HEK293T (cell line): ENCODE measurements around the gene FKBP8.

Experiments
- CTCF ChIA-PET: fragments of 350-600 bp; formaldehyde crosslinking; extraction: SDS; loops from one replicate; lab custom pipeline; 2021; ENCODE audit warnings: antibody characterized with exemption, inconsistent platforms; lab: Yijun Ruan, JAX
- POLR2A ChIA-PET: fragments of 350-600 bp; formaldehyde crosslinking; extraction: SDS; loops from one replicate; lab custom pipeline; 2020; ENCODE audit warnings: antibody characterized with exemption, inconsistent platforms; lab: Yijun Ruan, JAX
- DNase-seq: peaks from one replicate; pipeline ENCODE4 v3.0.0; 2012; ENCODE audit warnings: mixed read lengths; ENCODE audit errors: extremely low spot score
- ARNT ChIP-seq: fragments of 450-650 bp; IDR thresholded peaks from 2 replicates; pipeline ENCODE4 v1.6.1; 2017; ENCODE audit warnings: mild to moderate bottlenecking
- BHLHE40 ChIP-seq: fragments of 450-650 bp; IDR thresholded peaks from 2 replicates; pipeline ENCODE4 v1.6.1; 2016; ENCODE audit warnings: mild to moderate bottlenecking, moderate library complexity, borderline replicate concordance
- CTBP1 ChIP-seq: fragments of 450-650 bp; IDR thresholded peaks from 2 replicates; pipeline ENCODE4 v1.6.1; 2016; ENCODE audit warnings: borderline replicate concordance
- ELF4 ChIP-seq: fragments of 450-650 bp; IDR thresholded peaks from 2 replicates; pipeline ENCODE4 v1.6.1; 2017; ENCODE audit warnings: antibody characterized with exemption
- FOXA1 ChIP-seq: fragments of 450-650 bp; IDR thresholded peaks from 2 replicates; pipeline ENCODE4 v1.6.1; 2016; ENCODE audit warnings: mild to moderate bottlenecking
- FOXK2 ChIP-seq: fragments of 450-650 bp; IDR thresholded peaks from 2 replicates; pipeline ENCODE4 v1.6.1; 2016; ENCODE audit warnings: mild to moderate bottlenecking
- FOXM1 ChIP-seq: fragments of 450-650 bp; IDR thresholded peaks from 2 replicates; pipeline ENCODE4 v1.6.1; 2017; ENCODE audit warnings: mild to moderate bottlenecking, borderline replicate concordance
- HDGF ChIP-seq: fragments of 450-650 bp; IDR thresholded peaks from 2 replicates; pipeline ENCODE4 v1.6.1; 2017; ENCODE audit warnings: antibody characterized with exemption, borderline replicate concordance
- L3MBTL2 ChIP-seq: fragments of 450-650 bp; conservative IDR thresholded peaks from 2 replicates; pipeline ENCODE4 v1.6.1; 2016; ENCODE audit warnings: mild to moderate bottlenecking
- LEF1 ChIP-seq: fragments of 450-650 bp; IDR thresholded peaks from 2 replicates; pipeline ENCODE4 v1.6.1; 2017; ENCODE audit warnings: mild to moderate bottlenecking, borderline replicate concordance
- NFRKB ChIP-seq: fragments of 450-650 bp; IDR thresholded peaks from 2 replicates; pipeline ENCODE4 v1.6.1; 2016; ENCODE audit warnings: mild to moderate bottlenecking, moderate library complexity
- SP1 ChIP-seq: fragments of 450-650 bp; IDR thresholded peaks from 2 replicates; pipeline ENCODE4 v1.6.1; 2017
- SUZ12 ChIP-seq: fragments of 450-650 bp; IDR thresholded peaks from 2 replicates; pipeline ENCODE4 v1.6.1; 2016; ENCODE audit warnings: mild to moderate bottlenecking
- TARDBP ChIP-seq: fragments of 450-650 bp; IDR thresholded peaks from 2 replicates; pipeline ENCODE4 v1.6.1; 2016
- ZNF384 ChIP-seq: fragments of 450-650 bp; IDR thresholded peaks from 2 replicates; pipeline ENCODE4 v1.6.1; 2016
- TF ChIP-seq, protein P1 (sequence below): fragments of 450-650 bp; IDR thresholded peaks from 2 replicates; pipeline ENCODE4 v1.6.1; 2016

FKBP8 gene

GRCh38 chr19:18577365-18577914, 34.1 kb upstream of the FKBP8 start:
- no peak for DNase-seq
- TF ChIP-seq ZNF384 (no peak), ARNT (no peak), NFRKB (no peak), SUZ12 (no peak), TARDBP (no peak), CTBP1 (no peak), L3MBTL2 (no peak), FOXM1 (no peak), BHLHE40 (no peak), HDGF (no peak), LEF1 (no peak)
- TF ChIP-seq, protein P1, sequence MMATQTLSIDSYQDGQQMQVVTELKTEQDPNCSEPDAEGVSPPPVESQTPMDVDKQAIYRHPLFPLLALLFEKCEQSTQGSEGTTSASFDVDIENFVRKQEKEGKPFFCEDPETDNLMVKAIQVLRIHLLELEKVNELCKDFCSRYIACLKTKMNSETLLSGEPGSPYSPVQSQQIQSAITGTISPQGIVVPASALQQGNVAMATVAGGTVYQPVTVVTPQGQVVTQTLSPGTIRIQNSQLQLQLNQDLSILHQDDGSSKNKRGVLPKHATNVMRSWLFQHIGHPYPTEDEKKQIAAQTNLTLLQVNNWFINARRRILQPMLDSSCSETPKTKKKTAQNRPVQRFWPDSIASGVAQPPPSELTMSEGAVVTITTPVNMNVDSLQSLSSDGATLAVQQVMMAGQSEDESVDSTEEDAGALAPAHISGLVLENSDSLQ: no peak
- POLR2A ChIA-PET: interaction anchor here (2.1 kb wide), 1 partner anchor 11 kb away, joined by 11 read pairs; the partner anchor contains the start of gene REX1BD
- CTCF ChIA-PET: no interaction called here

- TF ChIP-seq, protein P1: no peak
- no peak for TF ChIP-seq BHLHE40
- TF ChIP-seq FOXA1: no peak
- TF ChIP-seq ARNT: no peak
- TF ChIP-seq ZNF384: no peak
- no peak for TF ChIP-seq ELF4
- TF ChIP-seq TARDBP: no peak
- no peak for TF ChIP-seq FOXK2
- TF ChIP-seq HDGF: no peak
- TF ChIP-seq L3MBTL2: no peak
- no peak for TF ChIP-seq FOXM1
- TF ChIP-seq SP1: no peak
- TF ChIP-seq NFRKB: no peak
- TF ChIP-seq SUZ12: no peak
- TF ChIP-seq CTBP1: no peak
- TF ChIP-seq LEF1: no peak
- POLR2A ChIA-PET: interaction anchor here (2.1 kb wide), 1 partner anchor 12 kb away, joined by 11 read pairs; the partner anchor contains the start of gene REX1BD
- no peak for DNase-seq
- CTCF ChIA-PET: no interaction called here
Observed at GRCh38 chr19:18576383-18576782, 33.0 kb upstream of the FKBP8 start.

DNA sequence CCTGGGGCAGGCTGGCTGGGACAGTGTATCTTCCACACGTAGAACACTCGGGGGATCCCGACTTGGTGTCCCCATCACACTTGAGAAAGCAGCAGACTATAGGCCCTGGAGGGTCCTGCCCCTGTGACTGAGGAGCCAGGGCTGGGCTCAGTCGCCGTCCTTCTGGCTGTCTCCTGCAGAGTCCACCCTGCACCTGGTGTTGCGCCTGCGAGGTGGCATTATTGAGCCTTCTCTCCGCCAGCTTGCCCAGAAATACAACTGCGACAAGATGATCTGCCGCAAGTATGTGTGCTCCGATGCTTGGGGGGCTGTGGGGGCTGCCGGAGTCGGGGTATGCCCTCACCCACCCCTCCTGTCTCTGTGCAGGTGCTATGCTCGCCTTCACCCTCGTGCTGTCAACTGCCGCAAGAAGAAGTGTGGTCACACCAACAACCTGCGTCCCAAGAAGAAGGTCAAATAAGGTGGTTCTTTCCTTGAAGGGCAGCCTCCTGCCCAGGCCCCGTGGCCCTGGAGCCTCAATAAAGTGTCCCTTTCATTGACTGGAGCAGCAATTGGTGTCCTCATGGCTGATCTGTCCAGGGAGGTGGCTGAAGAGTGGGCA, 31.4 kb upstream of the FKBP8 start:
- no peak for TF ChIP-seq BHLHE40
- TF ChIP-seq FOXK2: no peak
- TF ChIP-seq FOXA1: no peak
- no peak for TF ChIP-seq HDGF
- no peak for TF ChIP-seq ZNF384
- TF ChIP-seq SP1: no peak
- TF ChIP-seq NFRKB: no peak
- no peak for TF ChIP-seq SUZ12
- TF ChIP-seq FOXM1: no peak
- TF ChIP-seq TARDBP: no peak
- TF ChIP-seq ARNT: no peak
- no peak for TF ChIP-seq ELF4
- TF ChIP-seq CTBP1: no peak
- no peak for TF ChIP-seq L3MBTL2
- TF ChIP-seq, protein P1: no peak
- TF ChIP-seq LEF1: no peak
- CTCF ChIA-PET: interaction anchor here (0.6 kb wide), 1 partner anchor 412 kb away, joined by 3 read pairs; no protein-coding TSS in a partner anchor
- DNase-seq: no peak
- POLR2A ChIA-PET: no interaction called here

GRCh38 chr19:18571564-18572344, 28.4 kb upstream of the FKBP8 start, which contains the start of gene UBA52:
UBA52 (plus strand) TSS chr19:18571857; CDS start chr19:18573301, 1,444 bp downstream.
- CTCF ChIA-PET: interaction anchor here (0.9 to 2.6 kb wide), 2 partner anchors 17 to 105 kb away, joined by 3 to 16 read pairs; partner anchors contain the start of gene REX1BD
- peak; percentile 95 for DNase-seq
- POLR2A ChIA-PET: interaction anchor here (0.7 to 2.7 kb wide), 14 partner anchors 9 to 83 kb away, joined by 3 to 43 read pairs (median 4); partner anchors contain the start of genes ELL, KXD1 and REX1BD
- TF ChIP-seq FOXK2 (no peak), ELF4 (peak; percentile 97)

GRCh38 chr19:18568367-18568766, 25.0 kb upstream of the FKBP8 start:
- TF ChIP-seq FOXM1: no peak
- no peak for DNase-seq
- ChIA-PET CTCF (no interaction called here), POLR2A (interaction anchor here (1.8 kb wide), 1 partner anchor 11 kb away, joined by 8 read pairs; the partner anchor contains the start of gene KXD1)

GRCh38 chr19:18566953-18567352, 23.6 kb upstream of the FKBP8 start:
- ChIA-PET CTCF (no interaction called here), POLR2A (interaction anchor here (1.8 kb wide), 1 partner anchor 10 kb away, joined by 8 read pairs; the partner anchor contains the start of gene KXD1)
- DNase-seq: no peak

More at GRCh38 chr19:18566953-18567352, 23.6 kb upstream of the FKBP8 start:
- TF ChIP-seq SUZ12: no peak
- TF ChIP-seq L3MBTL2: no peak
- no peak for TF ChIP-seq CTBP1
- no peak for TF ChIP-seq FOXA1
- no peak for TF ChIP-seq ZNF384
- no peak for TF ChIP-seq BHLHE40
